ENCODE results near the gene GRM1.

GRM1 gene

GRCh38 chr6:146397638-146398037, 368.8 kb downstream of the GRM1 start:
- no peak for DNase-seq

GRCh38 chr6:146402476-146402875, 373.6 kb downstream of the GRM1 start:
- no peak for DNase-seq

- DNase-seq = no peak
Measured at GRCh38 chr6:146408583-146408982, 379.7 kb downstream of the GRM1 start.

GRCh38 chr6:146410851-146411595, 382.2 kb downstream of the GRM1 start:
- DNase-seq = no peak

- DNase-seq = no peak
Measured at GRCh38 chr6:146419576-146419975, 390.7 kb downstream of the GRM1 start.

GRCh38 chr6:146420255-146420654, 391.4 kb downstream of the GRM1 start:
- DNase-seq = no peak

- no peak for DNase-seq
Measured at GRCh38 chr6:146422789-146423375, 394.0 kb downstream of the GRM1 start.

GRCh38 chr6:146423452-146423851, 394.6 kb downstream of the GRM1 start:
- DNase-seq = no peak

GRCh38 chr6:146426516-146426915, 397.7 kb downstream of the GRM1 start:
- no peak for DNase-seq

GRCh38 chr6:146429831-146430230, 401.0 kb downstream of the GRM1 start:
- no peak for DNase-seq

GRCh38 chr6:146433881-146434731, 405.2 kb downstream of the GRM1 start:
- DNase-seq = no peak

- DNase-seq = no peak
Measured at GRCh38 chr6:146434732-146435390, 406.0 kb downstream of the GRM1 start.

GRCh38 chr6:146441907-146442306, 413.0 kb downstream of the GRM1 start:
- no peak for DNase-seq

GRCh38 chr6:146444189-146444588, 415.3 kb downstream of the GRM1 start:
- DNase-seq = no peak

- no peak for DNase-seq
Measured at GRCh38 chr6:146445233-146445632, 416.4 kb downstream of the GRM1 start.

GRCh38 chr6:146456886-146457285, 428.0 kb downstream of the GRM1 start:
- no peak for DNase-seq

GRCh38 chr6:146460941-146461340, 432.1 kb downstream of the GRM1 start:
- no peak for DNase-seq

- DNase-seq = no peak
Measured at GRCh38 chr6:146470091-146470770, 441.4 kb downstream of the GRM1 start.

- no peak for DNase-seq
Measured at GRCh38 chr6:146472918-146473317, 444.1 kb downstream of the GRM1 start.

- no peak for DNase-seq
Measured at GRCh38 chr6:146481527-146481926, 452.7 kb downstream of the GRM1 start.

- DNase-seq = no peak
Measured at GRCh38 chr6:146484411-146484810, 455.5 kb downstream of the GRM1 start.

Measured in activated CD4-positive, alpha-beta T cell treated with anti-CD3 and anti-CD28 coated beads for 1 hour (primary cell).